ENCODE data around the gene TTN.

DNA sequence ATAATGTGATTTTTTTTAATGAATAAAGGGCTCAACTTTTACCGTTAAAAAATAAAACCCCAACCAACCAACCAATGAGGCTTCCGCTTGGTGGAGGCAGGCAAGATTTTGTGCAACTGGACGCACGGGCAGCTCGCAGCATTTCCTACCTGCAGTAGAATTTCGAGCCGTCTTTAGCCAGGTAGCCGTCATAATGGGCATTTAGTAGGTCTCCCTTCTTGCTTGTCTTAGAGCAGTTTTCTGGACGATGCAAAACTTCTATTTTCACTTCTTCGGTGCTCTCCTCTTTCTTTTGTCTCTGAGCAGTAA lies 329.1 kb downstream of the TTN start:
- TF ChIP-seq, protein P1, sequence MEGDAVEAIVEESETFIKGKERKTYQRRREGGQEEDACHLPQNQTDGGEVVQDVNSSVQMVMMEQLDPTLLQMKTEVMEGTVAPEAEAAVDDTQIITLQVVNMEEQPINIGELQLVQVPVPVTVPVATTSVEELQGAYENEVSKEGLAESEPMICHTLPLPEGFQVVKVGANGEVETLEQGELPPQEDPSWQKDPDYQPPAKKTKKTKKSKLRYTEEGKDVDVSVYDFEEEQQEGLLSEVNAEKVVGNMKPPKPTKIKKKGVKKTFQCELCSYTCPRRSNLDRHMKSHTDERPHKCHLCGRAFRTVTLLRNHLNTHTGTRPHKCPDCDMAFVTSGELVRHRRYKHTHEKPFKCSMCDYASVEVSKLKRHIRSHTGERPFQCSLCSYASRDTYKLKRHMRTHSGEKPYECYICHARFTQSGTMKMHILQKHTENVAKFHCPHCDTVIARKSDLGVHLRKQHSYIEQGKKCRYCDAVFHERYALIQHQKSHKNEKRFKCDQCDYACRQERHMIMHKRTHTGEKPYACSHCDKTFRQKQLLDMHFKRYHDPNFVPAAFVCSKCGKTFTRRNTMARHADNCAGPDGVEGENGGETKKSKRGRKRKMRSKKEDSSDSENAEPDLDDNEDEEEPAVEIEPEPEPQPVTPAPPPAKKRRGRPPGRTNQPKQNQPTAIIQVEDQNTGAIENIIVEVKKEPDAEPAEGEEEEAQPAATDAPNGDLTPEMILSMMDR (conservative IDR thresholded peaks at IDR 0.05 in 1 of 2, IDR thresholded peaks at IDR 0.05 in 1 of 2; ENCODE audit: extremely low read depth in 1 of 2, insufficient read depth in 1 of 2, low read depth in 1 of 2, low read length in 2 of 2): no peak
- no peak for TF ChIP-seq EZH2 (IDR thresholded peaks at IDR 0.05; ENCODE audit: borderline replicate concordance, low read length)
